Activated T-helper 17 cell treated with anti-CD3 and anti-CD28 coated beads, Interleukin-2, amount 50 U/mL, for 72 hours (primary cell): ENCODE measurements around the gene MTOR. TPM values are rescaled to one million over a fixed set of nuclear protein-coding genes. Genes with fewer than 3 reads are reported as not detected.

Source experiments
- ATAC-seq: fragments of 150-1000 bp; cut with Tn5 transposase; replicated peaks from 2 replicates; pipeline ENCODE4 v1.10.0; 2021; ENCODE audit warnings: mild to moderate bottlenecking, moderate library complexity
- H3K27ac Mint-ChIP-seq: one replicate; pipeline ENCODE4 v1.8.0; 2022; ENCODE audit warnings: mixed read lengths
- H3K27me3 Mint-ChIP-seq: one replicate; pipeline ENCODE4 v1.8.0; 2022; ENCODE audit warnings: mixed read lengths
- H3K36me3 Mint-ChIP-seq: one replicate; pipeline ENCODE4 v1.8.0; 2022; ENCODE audit warnings: low read depth, mild to moderate bottlenecking, mixed read lengths
- H3K4me1 Mint-ChIP-seq: one replicate; pipeline ENCODE4 v1.8.0; 2022; ENCODE audit warnings: mixed read lengths
- H3K4me3 Mint-ChIP-seq: one replicate; pipeline ENCODE4 v1.8.0; 2022; ENCODE audit warnings: mild to moderate bottlenecking, mixed read lengths
- H3K9me3 Mint-ChIP-seq: one replicate; pipeline ENCODE4 v1.8.0; 2022; ENCODE audit warnings: mixed read lengths
- total RNA-seq, 2 donors: library from RNA; stranded (reverse); gene quantifications; one replicate each; pipeline ENCODE4 v1.2.3, GENCODE V29; 2022

The MTOR gene
- total RNA-seq, 2 donors from 2014 or later, result 22.4 to 38.0 TPM

DNA sequence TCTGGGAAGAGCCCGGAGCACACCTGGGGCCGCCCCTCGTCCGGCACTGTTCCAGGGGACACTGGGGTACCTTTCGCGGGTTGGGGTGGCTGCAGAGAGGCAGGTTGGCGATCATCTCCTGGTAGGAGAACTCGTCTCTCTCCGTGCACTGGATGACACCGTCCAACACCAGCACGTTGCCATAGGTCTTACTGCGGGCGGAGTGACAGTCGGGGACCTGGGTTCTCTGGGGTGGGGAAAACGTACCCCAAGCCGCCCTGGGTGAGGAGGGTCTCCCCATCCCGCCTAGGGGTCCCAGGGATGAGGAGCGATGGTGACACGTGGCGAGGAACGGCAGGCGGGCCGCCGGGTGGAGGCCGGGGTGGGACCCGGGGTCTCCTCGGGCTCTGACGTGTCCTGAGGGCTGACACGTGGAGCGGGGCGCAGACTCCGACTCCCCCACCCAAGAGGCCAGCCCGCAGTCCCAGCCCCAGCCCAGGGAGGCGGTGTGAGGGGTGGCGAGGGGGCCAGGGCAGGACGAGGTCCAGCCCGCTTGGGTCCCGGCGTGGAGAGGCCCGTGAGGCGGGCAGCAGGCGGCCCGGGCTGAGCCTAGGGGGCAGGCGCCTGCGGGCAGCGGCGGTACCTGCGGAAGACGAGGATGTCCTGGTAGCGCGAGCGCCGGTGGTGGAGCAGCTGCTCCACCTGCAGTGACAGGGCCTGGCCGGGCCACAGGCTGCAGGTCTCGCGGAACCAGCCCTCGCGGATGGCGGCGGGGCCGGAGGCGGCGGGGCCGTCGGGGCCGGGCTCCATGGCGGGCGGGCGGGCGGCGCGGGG lies 203.0 kb downstream of the MTOR start:
- peak; percentile 15 for ATAC-seq
- no peaks in the 10 kb centered on the region for H3K27me3 Mint-ChIP-seq
- H3K4me1 Mint-ChIP-seq, result peaks cover 21% of the 10 kb centered on the region
- peak overlapping the region; percentile 94 for H3K4me3 Mint-ChIP-seq
- peaks cover 62% of the 10 kb centered on the region for H3K36me3 Mint-ChIP-seq
- H3K27ac Mint-ChIP-seq, result peak overlapping the region; percentile 94
- no peaks in the 10 kb centered on the region for H3K9me3 Mint-ChIP-seq

DNA sequence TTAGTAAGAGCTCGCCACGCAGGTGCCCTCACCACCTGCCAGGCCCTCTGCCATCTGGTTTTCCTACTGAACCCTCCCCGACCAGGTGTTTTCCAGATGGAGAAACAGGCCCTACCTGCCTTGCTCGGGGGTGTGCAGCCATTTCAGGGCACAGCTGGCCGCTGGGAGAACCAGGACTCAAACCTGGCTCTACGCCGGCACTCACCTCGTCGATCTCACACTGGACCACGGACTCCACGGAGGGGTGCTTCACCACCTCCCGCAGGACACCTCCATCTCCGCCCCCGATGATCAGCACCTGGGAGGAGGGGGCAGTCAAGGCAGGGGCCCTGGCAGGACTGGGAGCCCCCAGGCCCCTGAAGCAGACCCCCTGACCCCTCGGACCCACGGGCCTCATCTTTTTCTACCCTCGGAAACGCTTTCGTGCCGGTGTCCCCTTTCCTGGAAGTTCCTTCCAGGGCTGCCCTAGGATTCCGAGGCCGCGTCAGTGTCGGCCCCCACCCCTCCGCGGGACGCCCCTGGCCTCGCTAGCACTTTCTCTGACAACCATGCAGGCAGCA lies 203.7 kb downstream of the MTOR start:
- Mint-ChIP-seq H3K27ac (peak overlapping the region; percentile 94), H3K36me3 (peaks cover 61% of the 10 kb centered on the region), H3K4me1 (peaks cover 21% of the 10 kb centered on the region), H3K9me3 (no peaks in the 10 kb centered on the region), H3K27me3 (no peaks in the 10 kb centered on the region), H3K4me3 (peak overlapping the region; percentile 94)
- no peak for ATAC-seq

DNA sequence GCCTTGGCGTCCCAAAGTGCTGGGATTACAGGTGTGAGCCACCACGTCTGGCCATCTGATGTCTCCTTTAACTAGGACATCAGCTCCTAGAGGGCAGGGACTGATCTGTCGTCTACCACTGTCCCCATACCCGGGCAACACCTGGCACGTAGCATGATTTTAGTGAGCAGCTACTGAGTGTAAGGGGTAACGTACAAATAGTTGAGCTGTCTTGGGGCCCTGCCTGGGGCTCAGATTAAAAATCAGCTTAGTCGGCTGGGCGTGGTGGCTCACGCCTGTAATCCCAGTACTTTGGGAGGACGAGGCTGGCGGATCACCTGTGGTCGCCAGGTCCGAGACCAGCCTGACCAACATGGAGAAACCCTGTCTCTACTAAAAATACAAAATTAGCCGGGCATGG lies 204.3 kb downstream of the MTOR start:
- peak overlapping the region; percentile 94 for H3K4me3 Mint-ChIP-seq
- no peaks in the 10 kb centered on the region for H3K27me3 Mint-ChIP-seq
- no peaks in the 10 kb centered on the region for H3K9me3 Mint-ChIP-seq
- no peak overlapping the region for H3K27ac Mint-ChIP-seq
- ATAC-seq, result no peak
- peaks cover 54% of the 10 kb centered on the region for H3K36me3 Mint-ChIP-seq
- H3K4me1 Mint-ChIP-seq, result peaks cover 17% of the 10 kb centered on the region

DNA sequence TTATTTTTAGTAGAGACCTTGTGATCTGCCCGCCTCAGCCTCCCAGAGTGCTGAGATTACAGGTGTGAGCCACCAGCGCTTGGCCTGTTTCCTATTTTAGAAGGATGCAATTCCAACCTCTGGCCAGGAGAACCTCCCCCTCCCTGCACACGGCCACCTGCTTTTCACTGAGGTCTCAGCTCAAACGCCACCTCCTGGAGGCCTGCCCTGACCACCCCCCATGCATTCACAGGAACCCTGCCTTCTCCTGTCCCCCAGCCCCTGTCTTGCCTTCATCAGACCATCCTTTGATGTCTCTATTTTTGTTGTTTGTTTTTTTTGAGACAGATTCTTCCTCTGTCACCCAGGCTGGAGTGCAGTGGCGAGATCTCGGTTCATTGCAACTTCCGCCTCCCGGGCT lies 204.9 kb downstream of the MTOR start:
- Mint-ChIP-seq H3K27ac (no peak overlapping the region), H3K4me3 (no peak overlapping the region), H3K36me3 (peaks cover 50% of the 10 kb centered on the region), H3K4me1 (peaks cover 12% of the 10 kb centered on the region), H3K9me3 (no peaks in the 10 kb centered on the region), H3K27me3 (no peaks in the 10 kb centered on the region)
- no peak for ATAC-seq

Other genes starting within 250 kb of the MTOR start
- gene TARDBP, start 249.9 kb downstream of the MTOR start, total RNA-seq, result 100 to 1,000 TPM; 120 to 186 TPM
- gene MASP2, start 215.3 kb downstream of the MTOR start, total RNA-seq, result under 1 TPM in 1 of 2 donors, not detected in 1; 0.43 TPM
- gene SRM, start 202.5 kb downstream of the MTOR start, total RNA-seq, result 100 to 1,000 TPM in 1 of 2 donors, 10 to 100 TPM in 1; 83.9 to 225 TPM
- gene EXOSC10, start 162.7 kb downstream of the MTOR start, total RNA-seq, result 100 to 1,000 TPM in 1 of 2 donors, 10 to 100 TPM in 1; 69.0 to 102 TPM
- gene ANGPTL7, start 73.2 kb downstream of the MTOR start, total RNA-seq, result not detected
- gene UBIAD1, start 10.6 kb upstream of the MTOR start, total RNA-seq, result 10 to 100 TPM; 17.8 to 43.8 TPM
- 1 to 10 TPM in 1 of 2 donors, under 1 TPM in 1; 0.56 to 1.8 TPM for gene DISP3, start 216.6 kb upstream of the MTOR start, total RNA-seq